Vagina (tissue), 2 donors: ENCODE measurements around the gene NAALADL1. TPM values are rescaled to one million over a fixed set of nuclear protein-coding genes. Genes with fewer than 3 reads are reported as not detected.

Experiments
- DNase-seq, 2 donors: peaks; one replicate each; pipeline ENCODE4 v3.0.0-alpha.2; 2017; ENCODE audit errors: extremely low spot score in 2 of 2
- H3K27ac ChIP-seq: fragments of 200-600 bp; sonication (generic); one replicate; pipeline ENCODE4 v1.5.1; 2019
- H3K27me3 ChIP-seq: fragments of 200-600 bp; sonication (generic); one replicate; pipeline ENCODE4 v1.5.1; 2019
- H3K36me3 ChIP-seq, 2 donors: fragments of 200-600 bp; sonication (generic); one replicate each; pipeline ENCODE4 v1.5.1; 2017 to 2019
- H3K4me1 ChIP-seq: fragments of 200-600 bp; sonication (generic); one replicate; pipeline ENCODE4 v1.5.1; 2019
- H3K4me3 ChIP-seq, 2 donors: fragments of 200-600 bp; sonication (generic); 1 replicate in 1 of 2; 2 replicates in 1 of 2; pipeline ENCODE4 v1.5.1; 2016 to 2019
- H3K9me3 ChIP-seq: fragments of 200-600 bp; sonication (generic); one replicate; pipeline ENCODE4 v1.5.1; 2019
- POLR2A ChIP-seq, 2 donors: fragments of 450-650 bp; IDR thresholded peaks; one replicate each; pipeline ENCODE4 v1.6.1; 2017; ENCODE audit warnings: antibody characterized with exemption in 2 of 2, mild to moderate bottlenecking in 2 of 2, moderate library complexity in 2 of 2
- POLR2AphosphoS5 ChIP-seq, 2 donors: sonication (generic); formaldehyde crosslinking; IDR thresholded peaks; one replicate each; pipeline ENCODE4 v1.9.0; 2017; ENCODE audit warnings: antibody characterized with exemption in 2 of 2, mild to moderate bottlenecking in 2 of 2, low read depth in 1 of 2; ENCODE audit not compliant: insufficient read depth in 1 of 2
- intact Hi-C: fragments of 100-400 bp; cut with DNase I; formaldehyde crosslinking; loops from one replicate; pipeline ENCODE4 v1.15.1; 2023
- total RNA-seq: library from RNA; depleted of rRNA; stranded (reverse); fragments of >200 nt; gene quantifications from one replicate; pipeline ENCODE4 v1.2.3, GENCODE V29; 2016
- TF ChIP-seq, protein P1 (sequence below), 3 experiments: fragments of 450-650 bp in 2 of 3; fragments of 200-600 bp in 1 of 3; sonication (generic) in 1 of 3; IDR thresholded peaks; one replicate each; pipeline ENCODE4 v1.5.1; 2017 to 2019; ENCODE audit warnings: antibody characterized with exemption in 3 of 3, mild to moderate bottlenecking in 2 of 3, moderate library complexity in 2 of 3

NAALADL1 gene
- total RNA-seq, 1 donor from 2014 or later: 30.7 TPM

DNA sequence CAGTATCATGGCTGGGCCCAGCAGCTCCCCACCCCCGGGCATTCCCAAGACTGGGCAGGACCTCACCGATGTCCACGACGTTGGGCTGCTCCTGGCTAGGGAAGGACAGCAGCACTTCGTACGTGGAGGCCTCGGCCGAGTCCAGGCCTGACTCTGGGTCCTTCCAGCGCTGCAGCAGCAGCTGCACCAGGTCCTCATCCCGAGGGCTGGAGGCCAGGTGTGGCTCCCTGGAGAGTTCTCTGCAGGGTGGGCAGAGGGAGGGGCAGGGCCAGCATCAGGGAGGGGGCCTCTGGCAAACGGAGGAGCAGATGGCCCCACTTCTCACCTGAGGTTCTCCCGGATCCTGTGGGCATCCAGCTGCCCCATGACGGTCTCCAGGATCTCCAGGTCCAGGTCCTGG lies 341 bp downstream of the NAALADL1 start:
- DNase-seq: no peak
- intact Hi-C loops: no loop called here
- no peak for TF ChIP-seq POLR2AphosphoS5 (IDR thresholded peaks at IDR 0.05; ENCODE audit: insufficient read depth in 1 of 2, low read depth in 1 of 2)
- TF ChIP-seq POLR2A (IDR thresholded peaks at IDR 0.05): no peak
- TF ChIP-seq, protein P1, sequence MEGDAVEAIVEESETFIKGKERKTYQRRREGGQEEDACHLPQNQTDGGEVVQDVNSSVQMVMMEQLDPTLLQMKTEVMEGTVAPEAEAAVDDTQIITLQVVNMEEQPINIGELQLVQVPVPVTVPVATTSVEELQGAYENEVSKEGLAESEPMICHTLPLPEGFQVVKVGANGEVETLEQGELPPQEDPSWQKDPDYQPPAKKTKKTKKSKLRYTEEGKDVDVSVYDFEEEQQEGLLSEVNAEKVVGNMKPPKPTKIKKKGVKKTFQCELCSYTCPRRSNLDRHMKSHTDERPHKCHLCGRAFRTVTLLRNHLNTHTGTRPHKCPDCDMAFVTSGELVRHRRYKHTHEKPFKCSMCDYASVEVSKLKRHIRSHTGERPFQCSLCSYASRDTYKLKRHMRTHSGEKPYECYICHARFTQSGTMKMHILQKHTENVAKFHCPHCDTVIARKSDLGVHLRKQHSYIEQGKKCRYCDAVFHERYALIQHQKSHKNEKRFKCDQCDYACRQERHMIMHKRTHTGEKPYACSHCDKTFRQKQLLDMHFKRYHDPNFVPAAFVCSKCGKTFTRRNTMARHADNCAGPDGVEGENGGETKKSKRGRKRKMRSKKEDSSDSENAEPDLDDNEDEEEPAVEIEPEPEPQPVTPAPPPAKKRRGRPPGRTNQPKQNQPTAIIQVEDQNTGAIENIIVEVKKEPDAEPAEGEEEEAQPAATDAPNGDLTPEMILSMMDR (IDR thresholded peaks at IDR 0.05): no peak
- Histone ChIP-seq H3K27ac (no peak overlapping the region), H3K4me3 (no peak overlapping the region), H3K36me3 (no peaks in the 10 kb centered on the region), H3K9me3 (no peaks in the 10 kb centered on the region), H3K27me3 (no peaks in the 10 kb centered on the region), H3K4me1 (no peaks in the 10 kb centered on the region)

DNA sequence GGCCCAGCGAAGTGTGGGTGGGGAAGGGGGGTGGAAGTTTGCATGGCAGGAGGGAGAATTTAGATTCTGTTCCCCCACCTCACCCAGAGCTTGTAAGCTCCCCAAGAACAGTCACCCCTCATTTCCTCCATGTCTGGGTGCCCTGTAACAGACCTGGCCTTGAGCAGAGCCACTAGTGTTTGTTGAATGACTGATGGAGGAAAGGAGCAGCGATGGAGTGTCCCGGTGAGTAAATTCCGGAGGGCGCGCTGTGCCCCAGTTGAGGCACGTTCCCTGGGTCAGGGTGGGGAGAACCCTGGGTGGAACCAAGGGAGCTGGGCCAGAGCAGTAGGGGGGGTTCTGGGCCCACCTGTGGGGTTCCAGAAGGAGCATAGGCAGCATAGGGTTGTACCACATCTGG lies 827 bp downstream of the NAALADL1 start:
- H3K9me3 ChIP-seq: no peaks in the 10 kb centered on the region
- no peaks in the 10 kb centered on the region for H3K36me3 ChIP-seq
- DNase-seq: no peak
- H3K4me1 ChIP-seq: no peaks in the 10 kb centered on the region
- no peaks in the 10 kb centered on the region for H3K27me3 ChIP-seq
- H3K4me3 ChIP-seq: no peak overlapping the region
- intact Hi-C loops: no loop called here
- no peak overlapping the region for H3K27ac ChIP-seq
- TF ChIP-seq, protein P1 (IDR thresholded peaks at IDR 0.05): no peak
- TF ChIP-seq POLR2A (IDR thresholded peaks at IDR 0.05) (no peak), POLR2AphosphoS5 (IDR thresholded peaks at IDR 0.05; ENCODE audit: insufficient read depth in 1 of 2, low read depth in 1 of 2) (no peak)

DNA sequence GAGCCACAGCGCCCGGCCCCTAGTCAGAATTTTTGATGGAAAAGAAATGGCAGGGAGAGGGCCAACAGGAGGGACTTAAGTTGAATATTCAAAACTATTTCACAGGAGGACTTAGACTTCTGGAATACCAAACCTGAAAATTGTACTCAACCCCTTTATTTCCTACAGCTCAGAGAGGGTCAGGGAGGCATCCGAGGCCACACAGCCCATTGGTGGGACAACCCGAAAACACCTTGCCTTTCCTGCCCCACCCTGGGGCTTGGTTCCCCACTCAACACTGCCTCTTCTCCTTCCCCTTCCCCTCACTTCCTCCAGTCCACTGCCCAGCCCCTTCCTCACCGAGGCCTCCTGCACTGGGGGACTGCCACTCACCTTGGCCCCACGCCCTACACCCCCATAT lies 1.4 kb downstream of the NAALADL1 start:
- no peaks in the 10 kb centered on the region for H3K27me3 ChIP-seq
- H3K9me3 ChIP-seq: no peaks in the 10 kb centered on the region
- no peaks in the 10 kb centered on the region for H3K4me1 ChIP-seq
- TF ChIP-seq POLR2AphosphoS5 (IDR thresholded peaks at IDR 0.05; ENCODE audit: insufficient read depth in 1 of 2, low read depth in 1 of 2): no peak
- TF ChIP-seq POLR2A (IDR thresholded peaks at IDR 0.05): no peak
- TF ChIP-seq, protein P1 (IDR thresholded peaks at IDR 0.05): no peak
- no peak overlapping the region for H3K4me3 ChIP-seq
- H3K36me3 ChIP-seq: no peaks in the 10 kb centered on the region
- DNase-seq: no peak
- H3K27ac ChIP-seq: no peak overlapping the region
- intact Hi-C loops: no loop called here

DNA sequence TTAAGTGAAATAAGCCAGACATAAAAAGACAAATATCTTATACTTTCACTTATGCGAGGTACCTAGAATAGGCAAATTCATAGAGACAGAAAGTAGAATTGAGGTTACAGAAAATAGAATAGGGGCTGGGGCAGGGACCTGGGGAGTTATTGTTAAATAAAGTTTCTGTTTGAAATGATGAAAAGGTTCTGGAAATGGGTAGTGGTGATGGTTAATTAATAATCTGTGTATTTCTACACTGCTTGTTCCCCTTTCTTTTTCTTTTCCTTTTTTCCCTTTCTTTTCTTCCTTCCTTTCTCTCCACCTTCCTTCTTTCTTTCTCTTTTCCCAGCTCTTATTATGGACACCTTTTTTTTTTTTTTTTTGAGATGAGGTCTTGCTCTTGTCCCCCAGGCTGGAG lies 2.8 kb downstream of the NAALADL1 start:
- Histone ChIP-seq H3K4me3 (no peak overlapping the region), H3K36me3 (no peaks in the 10 kb centered on the region), H3K27me3 (no peaks in the 10 kb centered on the region), H3K9me3 (no peaks in the 10 kb centered on the region), H3K27ac (no peak overlapping the region), H3K4me1 (no peaks in the 10 kb centered on the region)
- TF ChIP-seq POLR2A (IDR thresholded peaks at IDR 0.05): no peak
- TF ChIP-seq POLR2AphosphoS5 (IDR thresholded peaks at IDR 0.05; ENCODE audit: insufficient read depth in 1 of 2, low read depth in 1 of 2): no peak
- TF ChIP-seq, protein P1 (IDR thresholded peaks at IDR 0.05): no peak
- no peak for DNase-seq
- intact Hi-C loops: no loop called here

DNA sequence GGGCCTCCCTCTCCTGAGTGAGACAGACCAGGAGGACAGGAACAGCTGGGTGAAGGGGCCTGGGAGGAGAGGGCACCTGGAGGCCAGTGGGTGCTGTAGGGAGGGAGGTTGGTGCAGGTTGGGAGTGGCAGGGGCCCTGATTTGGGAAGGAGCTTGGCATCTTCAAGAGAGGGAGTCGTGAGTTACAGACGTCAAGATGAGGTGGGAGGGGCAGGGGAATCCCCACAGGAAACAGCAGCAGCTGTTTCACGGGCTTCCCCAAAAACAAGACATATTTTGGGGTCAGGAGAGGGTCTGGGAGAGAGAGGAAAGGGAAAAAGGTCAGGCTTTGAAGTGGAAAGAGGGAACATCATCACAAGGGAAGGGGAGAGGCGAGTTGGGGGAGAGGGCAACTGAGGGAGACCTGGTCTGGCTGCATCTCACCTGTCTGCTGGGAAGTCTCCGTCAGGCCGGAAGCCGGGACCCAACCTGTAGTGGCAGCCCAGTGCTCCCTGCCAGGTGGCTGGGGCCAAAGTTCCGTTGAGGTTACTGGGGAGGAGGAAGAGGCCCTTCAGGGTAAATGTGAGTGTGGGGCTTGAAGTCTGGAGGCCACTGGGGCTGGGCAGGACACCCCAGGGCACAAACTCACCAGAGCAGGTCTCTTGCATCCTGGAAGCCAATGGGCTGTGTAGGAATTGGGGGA lies 4.4 kb downstream of the NAALADL1 start:
- Histone ChIP-seq H3K9me3 (no peaks in the 10 kb centered on the region), H3K27ac (no peak overlapping the region), H3K27me3 (no peaks in the 10 kb centered on the region), H3K4me3 (no peak overlapping the region), H3K36me3 (no peaks in the 10 kb centered on the region), H3K4me1 (no peaks in the 10 kb centered on the region)
- no peak for DNase-seq
- intact Hi-C loops: no loop called here
- TF ChIP-seq POLR2AphosphoS5 (IDR thresholded peaks at IDR 0.05; ENCODE audit: insufficient read depth in 1 of 2, low read depth in 1 of 2): no peak
- TF ChIP-seq, protein P1 (IDR thresholded peaks at IDR 0.05): no peak
- TF ChIP-seq POLR2A (IDR thresholded peaks at IDR 0.05): no peak
